ENCODE results near the gene LRRC38. TPM values are rescaled to one million over a fixed set of nuclear protein-coding genes. Genes with fewer than 3 reads are reported as not detected.

LRRC38 gene
- total and polyA plus RNA-seq, 2 of the 8 experiments (the other 6 are each of a cell fraction or from before 2014, with no cell fraction given) = 0.17 to 0.63 TPM

- POLR2A ChIA-PET (ENCODE audit: partially characterized antibody) = interaction anchor here (1.3 kb wide), 1 partner anchor 10 kb away, joined by 3 read pairs; no protein-coding TSS in a partner anchor
- no peak overlapping the region for H2AFZ ChIP-seq (ENCODE audit: low read length)
- TF ChIP-seq POLR2A (IDR thresholded peaks at IDR 0.05; ENCODE audit: control extremely low read depth in 1 of 2, low read depth in 2 of 2, low read length in 2 of 2) = no peak
- TF ChIP-seq YY1 (IDR thresholded peaks at IDR 0.05; ENCODE audit: low read depth, low read length) = no peak
- no peak for TF ChIP-seq SAP30 (IDR thresholded peaks at IDR 0.05; ENCODE audit: insufficient read depth, insufficient replicate concordance, low read length)
- TF ChIP-seq TCF12 (IDR thresholded peaks at IDR 0.05; ENCODE audit: low read depth, low read length) = no peak
- no peak for TF ChIP-seq ZNF274 (IDR thresholded peaks at IDR 0.05; ENCODE audit: borderline replicate concordance, extremely low read depth, low read length)
- no peak for TF ChIP-seq CEBPB (IDR thresholded peaks at IDR 0.05; ENCODE audit: low read depth, low read length)
- TF ChIP-seq GTF2F1 (IDR thresholded peaks at IDR 0.05; ENCODE audit: borderline replicate concordance, low read depth, low read length) = no peak
- TF ChIP-seq PHF8 (conservative IDR thresholded peaks at IDR 0.05; ENCODE audit: low read depth, low read length) = no peak
- TF ChIP-seq KDM1A (IDR thresholded peaks at IDR 0.05; ENCODE audit: borderline replicate concordance, low read length) = no peak
- TF ChIP-seq SIRT6 (IDR thresholded peaks at IDR 0.05; ENCODE audit: low read length) = no peak
- no peak for TF ChIP-seq CBX8 (IDR thresholded peaks at IDR 0.05; ENCODE audit: borderline replicate concordance, low read depth, low read length)
Measured at GRCh38 chr1:13536571-13536970, 22.8 kb upstream of the LRRC38 start.

More at GRCh38 chr1:13536571-13536970, 22.8 kb upstream of the LRRC38 start:
- Histone ChIP-seq H2BK5ac (ENCODE audit: low read depth, low read length) (no peak overlapping the region), H3K14ac (ENCODE audit: insufficient read length) (no peak overlapping the region), H3K27me3 (replicated peaks in 1 of 4; ENCODE audit: control insufficient read depth in 3 of 4, extremely low read depth in 1 of 4, insufficient read depth in 3 of 4, low read length in 3 of 4) (no peaks in the 10 kb centered on the region), H2BK120ac (replicated peaks; ENCODE audit: low read depth, low read length) (no peak overlapping the region), H3K56ac (replicated peaks; ENCODE audit: insufficient read length, low read depth, low read length) (no peak overlapping the region), H3K4me1 (replicated peaks in 1 of 4; ENCODE audit: control insufficient read depth in 3 of 4, insufficient read depth in 4 of 4, low read length in 3 of 4) (no peaks in the 10 kb centered on the region), H2BK20ac (ENCODE audit: low read length) (no peak overlapping the region), H3K9me3 (ENCODE audit: insufficient read depth in 2 of 2, low read depth in 1 of 2, low read length in 1 of 2) (no peaks in the 10 kb centered on the region), H3K23me2 (ENCODE audit: low read depth, low read length) (no peaks in the 10 kb centered on the region), H4K91ac (replicated peaks; ENCODE audit: insufficient read length, low read length) (no peak overlapping the region), H3K27ac (ENCODE audit: low read depth, low read length) (no peak overlapping the region), H4K8ac (ENCODE audit: extremely low read depth, insufficient read depth, low read length) (no peak overlapping the region), H3K79me1 (ENCODE audit: low read depth, low read length) (no peaks in the 10 kb centered on the region), H3K4me3 (ENCODE audit: extremely low read depth in 1 of 4, insufficient read depth in 2 of 4, low read depth in 3 of 4, low read length in 4 of 4) (no peak overlapping the region), H3K79me2 (ENCODE audit: control insufficient read depth in 1 of 2, insufficient read depth in 2 of 2, low read length in 2 of 2) (no peaks in the 10 kb centered on the region), H2AK5ac (ENCODE audit: low read depth, low read length) (no peak overlapping the region), H3K4ac (replicated peaks; ENCODE audit: insufficient read length, low read depth, low read length) (no peak overlapping the region), H3K4me2 (ENCODE audit: insufficient read depth in 1 of 2, low read depth in 2 of 2, low read length in 2 of 2) (no peak overlapping the region), H4K5ac (ENCODE audit: insufficient read length, low read depth, low read length) (no peak overlapping the region), H2BK12ac (ENCODE audit: low read depth, low read length) (no peak overlapping the region), H3K9ac (replicated peaks in 1 of 4; ENCODE audit: extremely low read depth in 1 of 4, low read depth in 3 of 4, low read length in 3 of 4) (no peak overlapping the region), H4K20me1 (replicated peaks in 1 of 2; ENCODE audit: control insufficient read depth in 1 of 2, insufficient read depth in 2 of 2, low read length in 2 of 2) (no peaks in the 10 kb centered on the region), H3K18ac (ENCODE audit: extremely low read depth, low read length) (no peak overlapping the region), H3K23ac (ENCODE audit: insufficient read length) (no peak overlapping the region), H3K36me3 (ENCODE audit: control insufficient read depth in 2 of 4, insufficient read depth in 4 of 4, low read length in 3 of 4) (no peaks in the 10 kb centered on the region), H2BK15ac (ENCODE audit: low read length) (no peak overlapping the region)
- 92% methylated on average over 4 of the region's 4 CpGs; no CpG with 5 or more reads in 1 of the 2 experiments for WGBS, 2 experiments (ENCODE audit: extremely low coverage in 1 of 2, insufficient coverage in 1 of 2, insufficient read length in 1 of 2, insufficient replicate concordance in 2 of 2, low coverage in 1 of 2, low lambda C conversion rate in 2 of 2, missing lambda C conversion rate in 1 of 2)
- CTCF ChIA-PET (ENCODE audit: partially characterized antibody) = interaction anchor here (1.2 kb wide), 2 partner anchors 20 to 1035 kb away, joined by 3 to 4 read pairs; no protein-coding TSS in a partner anchor
- FAIRE-seq (no peak), DNase-seq (ENCODE audit: low read depth in 1 of 2, low spot score in 2 of 2) (no peak)
